H1 (cell line): Measurements from ENCODE around the gene PCED1B. TPM values are rescaled to one million over a fixed set of nuclear protein-coding genes. Genes with fewer than 3 reads are reported as not detected.

Experiments used
- CTCF ChIA-PET: fragments of 300-600 bp; sonication (Branson Sonifier 250); formaldehyde crosslinking; loops from one replicate; lab custom pipeline; 2021; ENCODE audit not compliant: partially characterized antibody; lab: Charles Lee
- POLR2A ChIA-PET: fragments of 300-600 bp; sonication (Branson Sonifier 250); formaldehyde crosslinking; loops from one replicate; lab custom pipeline; 2021; ENCODE audit warnings: inconsistent platforms; ENCODE audit not compliant: partially characterized antibody; lab: Charles Lee
- DNase-seq, 2 experiments: peaks; one replicate each; pipeline versions ENCODE4 v3.0.0 to v3.0.0-alpha.2; 2010 to 2022; ENCODE audit warnings: low spot score in 2 of 2, low read depth in 1 of 2, mixed read lengths in 1 of 2
- FAIRE-seq: peaks from 2 replicates; lab custom pipeline; 2011; peaks lifted over from hg19 to GRCh38; lab: Jason Lieb, UNC
- H2AFZ ChIP-seq: 2 replicates; pipeline ENCODE4 v1.8.1; 2012; ENCODE audit warnings: low read length, inconsistent platforms
- H2AK5ac ChIP-seq: 2 replicates; pipeline ENCODE4 v1.6.1; 2013; ENCODE audit warnings: low read depth, low read length
- H2BK120ac ChIP-seq: replicated peaks from 2 replicates; pipeline ENCODE3; 2013; ENCODE audit warnings: low read depth, low read length, inconsistent platforms
- H2BK12ac ChIP-seq: 2 replicates; pipeline ENCODE4 v1.6.1; 2013; ENCODE audit warnings: low read depth, low read length
- H2BK15ac ChIP-seq: 2 replicates; pipeline ENCODE4 v1.6.1; 2013; ENCODE audit warnings: low read length
- H2BK20ac ChIP-seq: 2 replicates; pipeline ENCODE4 v1.6.1; 2013; ENCODE audit warnings: low read length
- H2BK5ac ChIP-seq: 2 replicates; pipeline ENCODE4 v1.6.1; 2013; ENCODE audit warnings: low read depth, low read length
- H3K14ac ChIP-seq: 2 replicates; pipeline ENCODE4 v1.6.1; 2013; ENCODE audit warnings: inconsistent platforms; ENCODE audit not compliant: insufficient read length
- H3K18ac ChIP-seq: 2 replicates; pipeline ENCODE4 v1.6.1; 2013; ENCODE audit warnings: low read length; ENCODE audit errors: extremely low read depth
- H3K23ac ChIP-seq: 2 replicates; pipeline ENCODE4 v1.6.1; 2013; ENCODE audit warnings: inconsistent platforms; ENCODE audit not compliant: insufficient read length
- H3K23me2 ChIP-seq: 2 replicates; pipeline ENCODE4 v1.6.1; 2013; ENCODE audit warnings: low read depth, low read length
- H3K27ac ChIP-seq: 2 replicates; pipeline ENCODE4 v1.6.1; 2011; ENCODE audit warnings: low read depth, low read length, inconsistent platforms
- H3K27me3 ChIP-seq, 4 experiments: replicated peaks in 1 of 4; 1 replicate in 1 of 4; 2 replicates in 3 of 4; pipeline versions ENCODE4 v1.6.1 to v1.8.1; 2011 to 2013; ENCODE audit warnings: low read length in 3 of 4, mild to moderate bottlenecking in 3 of 4, inconsistent platforms in 2 of 4, mixed read lengths in 2 of 4, moderate library complexity in 1 of 4; ENCODE audit not compliant: control insufficient read depth in 3 of 4, insufficient read depth in 3 of 4; ENCODE audit errors: extremely low read depth in 1 of 4
- H3K36me3 ChIP-seq, 4 experiments: 2 replicates each; pipeline versions ENCODE4 v1.6.1 to v1.8.1; 2011 to 2013; ENCODE audit warnings: mild to moderate bottlenecking in 4 of 4, low read length in 3 of 4, moderate library complexity in 2 of 4, control low read depth in 1 of 4, inconsistent platforms in 1 of 4; ENCODE audit not compliant: insufficient read depth in 4 of 4, control insufficient read depth in 2 of 4
- H3K4ac ChIP-seq: replicated peaks from 2 replicates; pipeline ENCODE3; 2013; ENCODE audit warnings: low read length, low read depth, mixed read lengths, inconsistent platforms; ENCODE audit not compliant: insufficient read length
- H3K4me1 ChIP-seq, 4 experiments: replicated peaks in 1 of 4; 1 replicate in 1 of 4; 2 replicates in 3 of 4; pipeline versions ENCODE4 v1.6.1 to v1.8.1; 2011 to 2013; ENCODE audit warnings: low read length in 3 of 4, inconsistent platforms in 2 of 4, mixed read lengths in 1 of 4; ENCODE audit not compliant: insufficient read depth in 4 of 4, control insufficient read depth in 3 of 4
- H3K4me2 ChIP-seq, 2 experiments: 2 replicates each; pipeline versions ENCODE4 v1.6.1 to v1.8.1; 2011 to 2013; ENCODE audit warnings: low read depth in 2 of 2, low read length in 2 of 2, control low read depth in 1 of 2, inconsistent platforms in 1 of 2, mild to moderate bottlenecking in 1 of 2; ENCODE audit not compliant: insufficient read depth in 1 of 2
- H3K4me3 ChIP-seq, 4 experiments: fragments of 200-600, 300-600 bp in 1 of 4; sonication (generic), shearing (Covaris generic), sonication (Bioruptor Twin) in 1 of 4; 2 replicates each; pipeline versions ENCODE4 v1.5.1 to v1.8.1; 2011 to 2016; ENCODE audit warnings: low read length in 4 of 4, low read depth in 3 of 4, control low read depth in 2 of 4, inconsistent platforms in 2 of 4, mild to moderate bottlenecking in 2 of 4, mixed read lengths in 1 of 4, moderate library complexity in 1 of 4; ENCODE audit not compliant: insufficient read depth in 2 of 4; ENCODE audit errors: extremely low read depth in 1 of 4
- H3K56ac ChIP-seq: replicated peaks from 2 replicates; pipeline ENCODE3; 2013; ENCODE audit warnings: low read depth, mild to moderate bottlenecking, mixed read lengths, low read length, inconsistent platforms; ENCODE audit not compliant: insufficient read length
- H3K79me1 ChIP-seq: 2 replicates; pipeline ENCODE4 v1.6.1; 2013; ENCODE audit warnings: low read depth, low read length, control low read depth
- H3K79me2 ChIP-seq, 2 experiments: 2 replicates each; pipeline versions ENCODE4 v1.6.1 to v1.8.1; 2012 to 2013; ENCODE audit warnings: low read length in 2 of 2, mild to moderate bottlenecking in 2 of 2, inconsistent platforms in 1 of 2; ENCODE audit not compliant: insufficient read depth in 2 of 2, control insufficient read depth in 1 of 2
- H3K9ac ChIP-seq, 4 experiments: replicated peaks in 1 of 4; 1 replicate in 1 of 4; 2 replicates in 3 of 4; pipeline versions ENCODE4 v1.6.1 to v1.8.1; 2011 to 2013; ENCODE audit warnings: low read depth in 3 of 4, low read length in 3 of 4, control low read depth in 2 of 4, mild to moderate bottlenecking in 2 of 4, moderate library complexity in 2 of 4, inconsistent platforms in 1 of 4; ENCODE audit errors: extremely low read depth in 1 of 4
- H3K9me3 ChIP-seq, 2 experiments: 2 replicates each; pipeline versions ENCODE4 v1.6.1 to v1.8.1; 2012 to 2013; ENCODE audit warnings: mild to moderate bottlenecking in 2 of 2, moderate library complexity in 2 of 2, control low read depth in 1 of 2, inconsistent platforms in 1 of 2, low read depth in 1 of 2, low read length in 1 of 2, mixed read lengths in 1 of 2; ENCODE audit not compliant: insufficient read depth in 2 of 2
- H4K20me1 ChIP-seq, 2 experiments: replicated peaks in 1 of 2; 2 replicates each; pipeline versions ENCODE3 to v1.8.1; 2011 to 2013; ENCODE audit warnings: inconsistent platforms in 2 of 2, low read length in 2 of 2, mild to moderate bottlenecking in 1 of 2; ENCODE audit not compliant: insufficient read depth in 2 of 2, control insufficient read depth in 1 of 2
- H4K5ac ChIP-seq: 2 replicates; pipeline ENCODE4 v1.6.1; 2013; ENCODE audit warnings: low read length, low read depth, mixed read lengths, inconsistent platforms; ENCODE audit not compliant: insufficient read length
- H4K8ac ChIP-seq: 2 replicates; pipeline ENCODE4 v1.8.0; 2013; ENCODE audit warnings: mild to moderate bottlenecking, moderate library complexity, low read length, inconsistent platforms; ENCODE audit not compliant: insufficient read depth; ENCODE audit errors: extremely low read depth
- H4K91ac ChIP-seq: replicated peaks from 2 replicates; pipeline ENCODE3; 2013; ENCODE audit warnings: low read length, mixed read lengths, inconsistent platforms; ENCODE audit not compliant: insufficient read length
- ASH2L ChIP-seq: fragments of 200-600, 300-600 bp; sonication (generic); IDR thresholded peaks from one replicate; pipeline ENCODE4 v1.7.1; 2017; ENCODE audit warnings: low read length
- BACH1 ChIP-seq: IDR thresholded peaks from 2 replicates; pipeline ENCODE4 v1.6.1; 2012; ENCODE audit warnings: low read length, improper control_type of control experiment
- BCL11A ChIP-seq, 2 experiments: IDR thresholded peaks; one replicate each; pipeline ENCODE4 v1.6.1; 2011; ENCODE audit warnings: low read depth in 2 of 2, low read length in 2 of 2, mild to moderate bottlenecking in 2 of 2
- CTBP2 ChIP-seq: IDR thresholded peaks from 2 replicates; pipeline ENCODE4 v1.7.0; 2011; ENCODE audit warnings: borderline replicate concordance, mild to moderate bottlenecking, moderate library complexity, mixed read lengths, low read length; ENCODE audit not compliant: insufficient read depth, insufficient read length
- FOSL1 ChIP-seq: IDR thresholded peaks from 2 replicates; pipeline ENCODE4 v1.6.1; 2011; ENCODE audit warnings: mild to moderate bottlenecking, low read depth, low read length, moderate library complexity; ENCODE audit not compliant: insufficient read depth
- GABPA ChIP-seq: IDR thresholded peaks from 2 replicates; pipeline ENCODE4 v1.6.1; 2011; ENCODE audit warnings: mild to moderate bottlenecking, low read length, moderate library complexity, borderline replicate concordance; ENCODE audit not compliant: insufficient read depth
- HDAC2 ChIP-seq, 2 experiments: fragments of 300-600 bp in 1 of 2; sonication (generic) in 1 of 2; IDR thresholded peaks; 2 replicates each; pipeline ENCODE4 v1.6.1; 2011 to 2012; ENCODE audit warnings: low read depth in 2 of 2, low read length in 2 of 2, mild to moderate bottlenecking in 2 of 2, moderate library complexity in 2 of 2, borderline replicate concordance in 1 of 2, inconsistent platforms in 1 of 2
- JUND ChIP-seq: IDR thresholded peaks from 2 replicates; pipeline ENCODE4 v1.6.1; 2011; ENCODE audit warnings: mild to moderate bottlenecking, improper control_type of control experiment, low read length
- NANOG ChIP-seq: IDR thresholded peaks from 2 replicates; pipeline ENCODE4 v1.6.1; 2011; ENCODE audit warnings: low read length, low read depth, mild to moderate bottlenecking, inconsistent platforms; ENCODE audit not compliant: insufficient read depth, poor library complexity, severe bottlenecking
- SIRT6 ChIP-seq: IDR thresholded peaks from one replicate; pipeline ENCODE4 v1.7.1; 2012; ENCODE audit warnings: low read length, inconsistent platforms
- SP2 ChIP-seq: IDR thresholded peaks from 2 replicates; pipeline ENCODE4 v1.6.1; 2012; ENCODE audit warnings: mild to moderate bottlenecking, low read length, inconsistent platforms
- SP4 ChIP-seq: IDR thresholded peaks from 2 replicates; pipeline ENCODE4 v1.6.1; 2012; ENCODE audit warnings: low read length, inconsistent platforms
- TAF1 ChIP-seq: IDR thresholded peaks from 2 replicates; pipeline ENCODE4 v1.6.1; 2011; ENCODE audit warnings: mild to moderate bottlenecking, low read depth, low read length
- TEAD4 ChIP-seq: IDR thresholded peaks from 2 replicates; pipeline ENCODE4 v1.6.1; 2012; ENCODE audit warnings: low read depth, low read length, inconsistent platforms, mixed read lengths
- YY1 ChIP-seq: IDR thresholded peaks from 2 replicates; pipeline ENCODE4 v1.6.1; 2011; ENCODE audit warnings: low read depth, mild to moderate bottlenecking, low read length
- WGBS, 2 experiments: shearing (Covaris generic) in 1 of 2; methylation state at CpG; one replicate each; pipeline versions ENCODE4 v1.1.6 to v1.1.7; 2013 to 2015; ENCODE audit warnings: low lambda C conversion rate in 2 of 2, mixed read lengths in 2 of 2, inconsistent platforms in 1 of 2, low coverage in 1 of 2, missing lambda C conversion rate in 1 of 2; ENCODE audit not compliant: insufficient replicate concordance in 2 of 2, insufficient coverage in 1 of 2, insufficient read length in 1 of 2; ENCODE audit errors: extremely low coverage in 1 of 2, missing lambda C conversion rate in 1 of 2; 5-methylcytosine and 5-hydroxymethylcytosine counted together
- polyA plus RNA-seq, 7 experiments: library from polyadenylated mRNA; depleted of rRNA in 3 of 7; stranded (reverse) in 5 of 7; unstranded in 2 of 7; fragments of >200 nt in 5 of 7; fragments of 200-250 nt in 2 of 7; gene quantifications; 1 replicate in 5 of 7; 2 replicates in 1 of 7; 4 replicates in 1 of 7; pipeline versions ENCODE4 v1.2.1 to v1.2.3, GENCODE V29; 2011 to 2013; ENCODE audit warnings: missing spikeins in 2 of 7, mixed read lengths in 2 of 7
- total RNA-seq: library from RNA; stranded (reverse); fragmentation: NEBNext Ultra II Directional; extraction: Animal tissue kit (Norgen Biotek cat#: 25700); gene quantifications from 2 replicates; pipeline ENCODE4 v1.2.1, GENCODE V29; 2021

Gene PCED1B
- total and polyA plus RNA-seq, 2 of the 8 experiments (the other 6 are each of a cell fraction or from before 2014, with no cell fraction given), result 4.7 to 5.4 TPM

- no peaks in the 10 kb centered on the region for H3K9me3 ChIP-seq
- no peak overlapping the region for H2BK12ac ChIP-seq
- no peak overlapping the region for H2AFZ ChIP-seq
- no peak overlapping the region for H4K91ac ChIP-seq
- H3K79me1 ChIP-seq, result no peaks in the 10 kb centered on the region
- ChIA-PET CTCF (no interaction called here), POLR2A (no interaction called here)
- H3K4me1 ChIP-seq, result no peaks in the 10 kb centered on the region
- FAIRE-seq, result no peak
- no peak overlapping the region for H3K23ac ChIP-seq
- no peak overlapping the region for H4K8ac ChIP-seq
- H3K4me2 ChIP-seq, result no peak overlapping the region
- H3K27me3 ChIP-seq, result no peaks in the 10 kb centered on the region
- no peak for TF ChIP-seq FOSL1
- no peak for TF ChIP-seq HDAC2 (IDR thresholded peaks at IDR 0.05; ENCODE audit: borderline replicate concordance in 1 of 2, low read depth in 2 of 2, low read length in 2 of 2)
- no peak for TF ChIP-seq TEAD4
- no peak for TF ChIP-seq NANOG
- no peak for TF ChIP-seq SIRT6
- TF ChIP-seq JUND, result no peak
- TF ChIP-seq BACH1, result no peak
- TF ChIP-seq CTBP2, result no peak
- no peak for TF ChIP-seq YY1
- no peak for TF ChIP-seq SP4
- no peak for TF ChIP-seq BCL11A (IDR thresholded peaks at IDR 0.05; ENCODE audit: low read depth in 2 of 2, low read length in 2 of 2)
- TF ChIP-seq SP2, result no peak
- TF ChIP-seq TAF1, result no peak
- no peak for TF ChIP-seq ASH2L
- no peak for TF ChIP-seq GABPA
- TF ChIP-seq, all 59 proteins: peak for 0
- no peak overlapping the region for H3K56ac ChIP-seq
- H3K4ac ChIP-seq, result no peak overlapping the region
- no peak overlapping the region for H3K4me3 ChIP-seq
- no peak overlapping the region for H3K18ac ChIP-seq
- no peak overlapping the region for H2BK15ac ChIP-seq
- H2BK120ac ChIP-seq, result no peak overlapping the region
- WGBS, 2 experiments, result 84% methylated on average over 1 of the region's 1 CpG; no CpG with 5 or more reads in 1 of the 2 experiments
- no peak overlapping the region for H2BK5ac ChIP-seq
- no peaks in the 10 kb centered on the region for H3K36me3 ChIP-seq
- H2BK20ac ChIP-seq, result no peak overlapping the region
- no peak overlapping the region for H3K27ac ChIP-seq
- no peaks in the 10 kb centered on the region for H3K79me2 ChIP-seq
- H4K5ac ChIP-seq, result no peak overlapping the region
- H3K14ac ChIP-seq, result no peak overlapping the region
- H4K20me1 ChIP-seq, result no peaks in the 10 kb centered on the region
- no peak overlapping the region for H2AK5ac ChIP-seq
- H3K9ac ChIP-seq, result no peak overlapping the region
- H3K23me2 ChIP-seq, result no peaks in the 10 kb centered on the region
- no peak for DNase-seq
These were observed 46.8 kb downstream of the PCED1B start for GRCh38 chr12:47126246-47126645.
